Hippocampal formation (tissue), 2 donors: ENCODE results near the gene SESTD1.

Experiments
- DNase-seq, 2 donors: peaks; one replicate each; lab custom pipeline; 2025; lab: John Stamatoyannopoulos, UW

The SESTD1 gene

DNA sequence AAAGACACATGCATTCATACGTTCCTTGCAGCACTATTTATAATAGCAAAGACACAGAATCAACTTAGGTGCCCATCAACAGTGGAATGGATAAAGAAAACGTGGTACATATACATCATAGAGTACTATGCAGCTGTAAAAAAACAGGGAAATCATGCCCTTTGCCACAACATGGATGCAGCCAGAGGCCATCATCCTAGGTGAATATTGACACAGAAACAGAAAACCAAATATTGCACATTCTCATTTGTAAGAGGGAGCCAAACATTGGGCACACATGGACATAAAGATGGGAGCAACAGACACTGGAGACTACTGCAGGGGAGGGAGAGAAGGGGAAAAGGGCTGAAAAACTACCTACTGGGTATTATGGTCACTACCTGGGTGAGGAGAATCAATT is 73.5 kb downstream of the SESTD1 start:
- DNase-seq: no peak

DNA sequence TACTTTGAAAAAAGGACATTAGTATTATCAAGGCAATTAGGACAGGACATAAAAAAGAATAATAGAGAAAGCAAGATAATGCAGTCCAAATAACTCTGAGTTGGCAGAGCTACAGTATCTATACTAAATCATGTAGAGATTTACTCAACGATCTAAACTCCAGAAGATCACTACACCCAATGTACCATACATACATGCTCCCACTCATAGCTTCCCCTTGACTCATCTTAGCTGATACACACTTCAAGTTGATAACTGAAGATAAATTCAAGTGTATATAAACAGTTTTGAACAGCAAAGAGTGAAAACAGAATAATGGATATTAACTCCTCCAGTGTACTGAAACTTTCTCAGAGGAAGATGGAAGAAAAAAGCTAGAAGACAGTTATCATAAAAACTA is 78.5 kb downstream of the SESTD1 start:
- no peak for DNase-seq

GRCh38 chr2:179184610-179185009 is 80.0 kb downstream of the SESTD1 start:
- no peak for DNase-seq

- no peak for DNase-seq
These were observed 83.6 kb downstream of the SESTD1 start for GRCh38 chr2:179181002-179181401.

DNA sequence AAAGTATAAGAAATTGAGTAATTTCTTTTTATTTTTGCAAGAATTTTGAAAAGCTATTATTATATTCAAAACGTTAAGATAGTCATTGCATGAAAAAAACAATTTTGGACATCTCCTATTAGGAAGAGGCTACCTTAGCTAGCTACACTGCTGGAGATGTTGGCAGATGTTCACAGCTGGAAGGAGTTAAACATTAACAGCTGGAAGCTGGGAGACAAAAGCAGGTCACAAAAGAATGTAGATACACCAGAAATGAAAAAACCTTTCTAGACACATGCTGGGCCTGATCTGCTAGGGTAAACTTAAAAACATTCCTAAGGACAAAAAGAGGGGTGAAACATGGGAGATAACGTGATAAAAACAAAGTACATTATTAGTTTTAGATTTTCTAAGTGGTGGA is 84.4 kb downstream of the SESTD1 start:
- DNase-seq: no peak

DNA sequence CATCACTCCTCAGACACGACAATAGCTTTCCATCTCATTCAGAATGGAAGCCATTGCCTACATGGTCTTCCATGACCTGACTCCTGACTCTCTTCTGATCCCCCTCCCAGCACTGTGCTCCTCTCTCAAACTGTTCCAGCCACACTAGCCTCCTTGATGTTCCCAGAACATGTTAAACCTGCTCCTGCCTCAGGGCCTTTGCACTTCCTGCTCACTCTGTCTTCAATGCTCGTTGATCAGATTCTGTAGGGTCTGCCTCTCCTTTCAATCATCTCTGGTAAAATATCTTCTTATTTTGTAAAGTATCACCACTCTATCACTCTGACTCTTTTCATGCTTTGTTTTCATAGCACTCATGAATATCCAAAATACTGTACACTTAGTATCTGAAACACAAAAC is 84.9 kb downstream of the SESTD1 start:
- no peak for DNase-seq

DNA sequence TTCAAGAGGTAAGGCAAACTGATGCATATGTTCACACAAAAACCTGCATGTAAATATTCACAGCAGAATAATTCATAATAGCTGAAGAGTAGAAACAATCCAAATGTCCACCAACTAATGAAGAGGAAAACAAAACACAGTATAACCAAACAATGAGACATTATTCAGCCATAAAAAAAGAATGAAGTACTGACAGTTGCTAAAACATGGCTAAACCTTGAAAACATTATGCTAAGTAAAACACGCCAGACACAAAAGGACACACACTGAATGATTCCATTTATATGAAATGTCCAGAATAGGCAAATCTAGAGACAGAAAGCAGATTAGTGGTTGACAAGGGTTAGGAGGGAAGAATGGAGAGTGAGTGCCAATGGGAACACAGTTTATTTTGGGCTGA is 86.9 kb downstream of the SESTD1 start:
- DNase-seq: peak in 1 of 2 donors; percentile 26

GRCh38 chr2:179174240-179174639 is 90.4 kb downstream of the SESTD1 start:
- DNase-seq: no peak

DNA sequence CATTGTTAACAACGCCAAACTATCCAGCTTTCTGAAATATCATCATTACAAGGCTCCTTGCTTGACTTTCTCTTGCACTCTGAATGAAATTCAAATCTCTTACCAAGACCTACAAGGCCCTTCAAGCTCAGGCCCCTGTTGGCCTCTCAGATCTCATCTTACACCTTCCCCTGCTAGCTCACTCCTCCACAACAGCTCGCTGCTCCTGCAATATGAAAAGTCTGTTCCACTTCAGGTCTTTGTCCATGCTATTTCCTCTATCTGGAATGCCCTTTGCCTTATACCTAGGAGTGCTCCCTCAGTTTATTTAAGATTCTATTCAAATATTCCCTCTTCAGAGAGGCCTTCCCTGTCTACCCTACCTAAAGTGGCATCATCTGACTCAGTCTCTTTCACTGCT is 91.7 kb downstream of the SESTD1 start:
- no peak for DNase-seq

DNA sequence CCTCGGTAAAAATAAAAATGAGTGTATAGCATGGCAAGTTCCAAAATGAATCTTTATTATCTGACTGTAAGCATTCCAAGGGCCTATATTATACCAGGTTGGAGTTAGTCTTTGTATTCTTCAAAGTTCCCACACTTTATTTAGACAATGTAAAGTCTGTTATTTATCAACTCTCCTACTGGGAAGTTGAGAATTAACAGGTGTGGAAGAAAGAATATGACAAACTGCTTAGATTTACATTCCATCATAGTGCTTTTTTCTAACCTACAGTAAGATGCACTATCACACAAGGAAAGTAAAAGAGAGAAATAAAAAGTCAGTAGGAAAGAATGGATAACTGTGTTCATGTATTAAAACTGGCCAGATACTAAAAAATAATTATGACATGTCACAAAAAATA is 93.3 kb downstream of the SESTD1 start:
- DNase-seq: no peak

- DNase-seq: no peak
These were observed 93.7 kb downstream of the SESTD1 start for GRCh38 chr2:179170901-179171300.

DNA sequence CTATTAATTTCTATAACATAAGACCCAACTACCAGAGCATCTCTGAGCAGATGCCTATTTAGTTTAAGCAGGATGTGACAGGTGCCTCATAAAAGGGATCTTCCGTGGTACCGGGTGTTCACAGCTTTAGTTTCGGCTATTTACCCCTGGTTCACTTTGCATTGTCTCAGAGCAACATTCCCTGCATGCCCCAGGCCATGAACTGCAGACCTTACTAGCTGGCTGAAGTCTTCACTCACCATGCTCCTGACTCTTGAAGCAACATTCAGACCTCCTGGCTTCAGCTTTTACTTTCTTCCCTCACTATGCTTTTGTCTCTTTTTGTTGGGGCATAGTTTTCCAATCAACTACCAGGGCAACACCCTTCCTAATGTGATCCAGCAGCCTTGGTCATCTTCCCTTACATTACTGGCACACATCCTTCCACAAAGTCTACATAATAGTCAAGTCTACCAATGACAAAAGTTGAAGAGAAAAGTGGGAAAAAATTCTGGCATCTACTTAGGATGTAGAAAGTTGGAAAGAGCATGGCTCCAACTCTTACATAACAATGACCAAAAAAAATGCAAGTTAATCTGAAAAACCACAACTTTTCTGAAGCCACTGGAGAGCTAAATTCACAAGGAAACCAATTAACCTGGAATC is 99.2 kb downstream of the SESTD1 start:
- DNase-seq: no peak

- no peak for DNase-seq
These were observed 123.4 kb downstream of the SESTD1 start for GRCh38 chr2:179141206-179141605.

DNA sequence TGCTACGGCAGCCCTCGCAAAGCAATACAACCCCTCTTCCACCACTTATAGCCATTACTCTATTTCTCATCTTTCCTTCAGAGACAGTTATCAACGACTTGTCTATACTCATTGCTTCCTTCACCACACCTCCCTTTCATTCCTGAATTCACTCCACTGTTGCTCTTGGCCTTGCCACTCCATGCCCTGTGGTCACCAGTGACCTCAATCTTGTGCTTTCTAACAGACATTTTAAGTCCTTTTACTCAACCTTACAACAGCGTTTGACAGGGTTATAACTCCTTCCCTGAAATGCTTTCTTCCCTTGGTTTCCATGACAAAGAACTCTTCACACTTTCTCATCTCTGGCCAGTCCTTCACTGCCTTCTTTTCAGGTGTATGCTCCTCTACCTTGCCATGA is 124.1 kb downstream of the SESTD1 start:
- no peak for DNase-seq

DNA sequence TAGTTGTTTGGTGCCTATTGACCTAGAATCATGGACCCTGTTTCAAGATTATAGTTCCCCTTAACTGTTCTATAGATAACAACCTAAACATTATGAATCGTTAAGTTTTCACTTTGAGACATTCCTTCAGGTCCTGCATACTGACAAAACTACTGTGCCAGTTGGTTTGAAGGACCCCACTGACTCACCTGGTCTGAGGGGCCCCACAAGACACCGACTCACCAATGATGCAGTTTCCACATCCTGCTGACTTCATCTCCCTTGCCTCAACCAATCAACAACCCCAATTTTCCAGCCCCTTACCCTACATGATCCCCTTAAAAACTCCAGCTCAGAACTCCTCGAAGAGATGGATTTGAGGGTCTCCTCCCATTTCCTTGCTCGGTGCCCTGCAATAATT is 125.1 kb downstream of the SESTD1 start:
- no peak for DNase-seq

- no peak for DNase-seq
These were observed 127.4 kb downstream of the SESTD1 start for GRCh38 chr2:179137200-179137759.

DNA sequence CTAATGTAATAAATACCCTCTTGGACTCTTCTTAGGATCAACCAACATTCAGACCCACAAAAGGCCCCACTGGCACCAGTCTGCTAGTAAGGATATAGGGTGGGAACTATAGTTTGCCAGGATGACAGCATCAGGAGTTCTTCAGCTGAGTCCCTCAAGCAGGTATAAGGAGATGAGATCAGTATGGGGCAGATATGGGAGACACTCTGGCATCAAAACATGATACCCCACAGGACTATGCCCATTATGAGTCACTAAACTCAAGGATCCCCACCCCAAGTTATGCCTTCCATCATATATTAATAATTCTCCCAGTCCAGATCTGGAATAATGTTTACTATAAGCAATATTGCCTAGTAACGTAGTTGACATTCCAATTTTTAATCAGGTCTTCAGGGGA is 131.6 kb downstream of the SESTD1 start:
- no peak for DNase-seq

- DNase-seq: no peak
These were observed 132.6 kb downstream of the SESTD1 start for GRCh38 chr2:179132076-179132475.

- DNase-seq: no peak
These were observed 134.1 kb downstream of the SESTD1 start for GRCh38 chr2:179130560-179130959.

DNA sequence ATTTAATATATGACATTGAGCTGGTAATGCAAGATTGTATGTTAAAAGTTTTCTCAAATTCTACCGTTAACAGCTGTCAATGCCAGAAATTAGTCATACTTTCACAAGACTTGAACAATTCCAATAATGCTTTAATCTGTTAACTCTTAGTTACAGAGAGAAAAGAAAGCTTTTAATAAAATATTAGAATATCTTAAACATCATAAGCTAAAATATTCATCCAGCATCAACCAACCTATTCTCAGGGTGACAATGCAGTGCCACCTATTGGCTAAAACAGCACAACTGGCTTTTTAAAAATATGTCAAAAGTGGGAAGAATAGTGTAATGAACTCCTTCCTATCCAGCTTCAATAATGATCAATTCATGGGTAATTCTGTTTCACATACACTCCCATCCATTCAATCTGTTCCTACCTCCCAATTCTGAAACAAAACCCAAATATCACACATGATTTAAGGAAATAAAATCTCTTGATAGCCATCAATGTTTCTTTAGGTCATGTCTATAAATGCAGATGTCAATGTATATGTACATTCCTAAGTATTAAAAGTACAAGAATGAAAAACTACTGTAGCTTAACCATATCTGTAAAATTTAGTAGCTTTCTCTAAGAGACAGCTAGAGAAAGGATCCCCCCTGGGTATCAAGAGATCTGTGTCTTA is 134.9 kb downstream of the SESTD1 start:
- DNase-seq: no peak

- DNase-seq: no peak
These were observed 139.2 kb downstream of the SESTD1 start for GRCh38 chr2:179125404-179125803.

- no peak for DNase-seq
These were observed 140.3 kb downstream of the SESTD1 start for GRCh38 chr2:179124282-179124681.

- DNase-seq: no peak
These were observed 141.4 kb downstream of the SESTD1 start for GRCh38 chr2:179123272-179123662.

DNA sequence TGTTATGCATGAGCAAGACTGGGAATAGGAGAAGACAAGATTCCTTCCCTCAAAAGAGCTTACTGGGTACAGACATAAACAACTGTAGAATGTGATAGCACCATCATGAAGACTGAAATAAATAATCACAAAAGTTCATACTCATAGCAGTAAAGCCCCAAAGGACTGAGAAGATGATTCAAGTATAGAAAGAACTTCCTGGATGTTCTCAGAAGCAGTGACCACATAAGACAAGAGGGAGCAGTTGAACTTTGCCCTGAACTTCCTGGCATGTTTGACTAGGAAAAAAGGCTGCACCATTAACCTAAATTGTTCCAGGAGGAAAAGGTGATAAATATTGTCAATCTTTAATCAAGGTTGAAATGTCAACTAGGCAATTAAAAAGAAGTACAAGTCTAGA is 156.9 kb downstream of the SESTD1 start:
- no peak for DNase-seq
